WERI-Rb-1 (cell line): ENCODE results near the gene LYST.
A peak's percentile ranks its signal among the peaks of the same experiment; 100 is the strongest.

Experiments used
- DNase-seq: peaks from one replicate; pipeline ENCODE4 v3.0.0-alpha.2; 2020
- H3K27ac ChIP-seq: fragments of 250-450 bp; sonication (Bioruptor Pico); 2 replicates; pipeline ENCODE4 v1.5.1; 2020; ENCODE audit warnings: mild to moderate bottlenecking, moderate library complexity
- H3K27me3 ChIP-seq: fragments of 250-450 bp; sonication (Bioruptor Pico); 2 replicates; pipeline ENCODE4 v1.5.1; 2021; ENCODE audit warnings: mild to moderate bottlenecking, low read depth, moderate library complexity; ENCODE audit not compliant: insufficient read depth, severe bottlenecking
- H3K36me3 ChIP-seq: fragments of 250-450 bp; sonication (Bioruptor Pico); 2 replicates; pipeline ENCODE4 v1.5.1; 2020; ENCODE audit warnings: mild to moderate bottlenecking, moderate library complexity
- H3K4me3 ChIP-seq: 2 replicates; pipeline ENCODE4 v1.5.1; 2011; ENCODE audit warnings: low read depth, mild to moderate bottlenecking, control low read depth, low read length
- H3K9me3 ChIP-seq: fragments of 250-450 bp; sonication (Bioruptor Pico); 2 replicates; pipeline ENCODE4 v1.5.1; 2021; ENCODE audit warnings: mild to moderate bottlenecking, moderate library complexity; ENCODE audit not compliant: severe bottlenecking
- TF ChIP-seq, protein P1 (sequence below): IDR thresholded peaks from 2 replicates; pipeline ENCODE4 v1.5.1; 2011; ENCODE audit warnings: low read depth, mild to moderate bottlenecking, control low read depth, inconsistent platforms, low read length

The LYST gene

DNA sequence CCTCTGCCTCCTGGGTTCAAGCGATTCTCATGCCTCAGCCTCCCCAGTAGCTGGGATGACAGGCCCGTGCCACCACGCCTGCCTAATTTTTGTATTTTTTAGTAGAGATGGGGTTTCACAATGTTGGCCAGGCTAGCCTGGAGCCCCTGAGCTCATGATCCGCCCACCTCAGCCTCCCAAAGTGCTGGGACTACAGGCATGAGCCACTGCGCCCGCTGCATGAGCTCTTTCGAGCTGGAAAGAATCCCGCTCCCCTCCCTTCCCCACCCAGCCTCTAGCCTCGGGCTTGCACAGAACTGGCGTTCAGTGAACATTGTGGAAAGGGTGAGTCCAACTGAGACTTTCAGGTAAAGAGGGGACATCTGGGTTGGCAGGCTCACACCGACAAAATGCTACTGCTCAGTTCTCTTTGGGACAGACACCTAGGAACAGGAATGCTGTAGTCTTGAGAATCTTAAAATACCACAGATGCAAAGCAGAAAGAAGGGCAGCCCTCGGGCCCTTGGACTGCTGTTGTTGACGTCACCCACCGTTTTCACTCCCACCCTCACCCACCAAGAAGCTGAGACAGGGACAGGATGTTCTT is 207.4 kb downstream of the LYST start:
- H3K4me3 ChIP-seq: no peak overlapping the region
- H3K36me3 ChIP-seq: no peaks in the 10 kb centered on the region
- no peaks in the 10 kb centered on the region for H3K9me3 ChIP-seq
- DNase-seq: no peak
- TF ChIP-seq, protein P1, sequence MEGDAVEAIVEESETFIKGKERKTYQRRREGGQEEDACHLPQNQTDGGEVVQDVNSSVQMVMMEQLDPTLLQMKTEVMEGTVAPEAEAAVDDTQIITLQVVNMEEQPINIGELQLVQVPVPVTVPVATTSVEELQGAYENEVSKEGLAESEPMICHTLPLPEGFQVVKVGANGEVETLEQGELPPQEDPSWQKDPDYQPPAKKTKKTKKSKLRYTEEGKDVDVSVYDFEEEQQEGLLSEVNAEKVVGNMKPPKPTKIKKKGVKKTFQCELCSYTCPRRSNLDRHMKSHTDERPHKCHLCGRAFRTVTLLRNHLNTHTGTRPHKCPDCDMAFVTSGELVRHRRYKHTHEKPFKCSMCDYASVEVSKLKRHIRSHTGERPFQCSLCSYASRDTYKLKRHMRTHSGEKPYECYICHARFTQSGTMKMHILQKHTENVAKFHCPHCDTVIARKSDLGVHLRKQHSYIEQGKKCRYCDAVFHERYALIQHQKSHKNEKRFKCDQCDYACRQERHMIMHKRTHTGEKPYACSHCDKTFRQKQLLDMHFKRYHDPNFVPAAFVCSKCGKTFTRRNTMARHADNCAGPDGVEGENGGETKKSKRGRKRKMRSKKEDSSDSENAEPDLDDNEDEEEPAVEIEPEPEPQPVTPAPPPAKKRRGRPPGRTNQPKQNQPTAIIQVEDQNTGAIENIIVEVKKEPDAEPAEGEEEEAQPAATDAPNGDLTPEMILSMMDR: no peak
- no peaks in the 10 kb centered on the region for H3K27me3 ChIP-seq
- H3K27ac ChIP-seq: no peak overlapping the region

DNA sequence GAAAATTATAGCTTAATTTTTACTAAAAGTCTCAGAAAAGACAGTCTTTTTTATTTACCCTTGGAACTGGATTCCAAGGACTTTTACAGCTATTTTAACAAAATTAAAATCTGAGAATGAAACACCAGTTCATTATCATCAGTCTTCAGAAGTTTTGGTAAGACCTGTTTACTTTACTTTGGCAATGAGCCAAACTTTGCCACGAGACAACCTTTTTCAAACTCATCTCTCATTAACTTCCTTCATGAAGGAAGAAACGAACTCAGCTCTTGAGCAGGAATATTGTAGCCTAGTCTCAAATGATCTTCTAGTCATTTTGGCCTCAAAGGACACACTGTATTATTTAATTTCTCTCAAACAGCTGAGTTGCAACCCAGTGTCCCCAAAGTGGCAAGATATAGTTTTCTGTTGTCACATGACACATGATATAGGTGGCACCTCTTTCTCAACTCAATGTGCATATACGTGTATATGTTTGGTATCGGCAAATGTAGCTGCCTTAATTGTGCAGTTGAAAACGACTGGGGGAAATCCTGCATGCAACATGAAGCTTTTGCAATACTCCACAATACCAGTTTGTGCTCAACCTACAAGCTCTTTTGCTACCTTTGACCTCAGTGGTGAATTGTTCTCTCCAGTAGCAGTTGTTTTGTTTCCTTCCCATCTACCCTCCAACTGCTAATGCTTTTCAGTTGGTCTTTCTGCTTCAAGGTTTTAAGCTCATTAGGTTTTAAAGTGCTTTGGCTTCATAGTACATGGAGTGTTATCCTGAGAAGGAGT is 208.8 kb downstream of the LYST start:
- DNase-seq: no peak
- Histone ChIP-seq H3K27me3 (no peaks in the 10 kb centered on the region), H3K27ac (no peak overlapping the region; the same call in 1 of the 2 replicates), H3K36me3 (no peaks in the 10 kb centered on the region), H3K4me3 (no peak overlapping the region), H3K9me3 (no peaks in the 10 kb centered on the region)
- TF ChIP-seq, protein P1: no peak

DNA sequence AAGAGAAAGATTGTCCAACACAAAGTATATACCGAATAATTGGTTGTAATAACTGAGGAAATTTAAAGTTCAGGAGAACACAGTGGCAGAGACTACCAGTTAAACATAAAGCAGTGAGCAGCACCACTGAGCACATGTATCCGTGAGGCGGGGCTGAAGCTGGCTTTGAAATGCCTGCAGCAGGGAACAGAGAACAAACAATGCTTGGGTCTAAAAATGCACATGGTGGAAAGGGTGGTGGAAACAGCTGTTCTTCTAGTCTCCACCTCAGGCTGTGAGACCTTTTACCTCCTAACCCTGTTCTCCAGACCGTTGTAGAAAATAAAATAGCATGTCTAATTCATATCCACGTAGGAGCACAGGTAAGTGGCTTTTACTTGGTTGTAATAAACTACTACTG is 209.4 kb downstream of the LYST start:
- H3K36me3 ChIP-seq: no peaks in the 10 kb centered on the region
- no peak overlapping the region for H3K27ac ChIP-seq
- DNase-seq: no peak
- no peaks in the 10 kb centered on the region for H3K9me3 ChIP-seq
- TF ChIP-seq, protein P1: no peak
- no peaks in the 10 kb centered on the region for H3K27me3 ChIP-seq
- H3K4me3 ChIP-seq: no peak overlapping the region

DNA sequence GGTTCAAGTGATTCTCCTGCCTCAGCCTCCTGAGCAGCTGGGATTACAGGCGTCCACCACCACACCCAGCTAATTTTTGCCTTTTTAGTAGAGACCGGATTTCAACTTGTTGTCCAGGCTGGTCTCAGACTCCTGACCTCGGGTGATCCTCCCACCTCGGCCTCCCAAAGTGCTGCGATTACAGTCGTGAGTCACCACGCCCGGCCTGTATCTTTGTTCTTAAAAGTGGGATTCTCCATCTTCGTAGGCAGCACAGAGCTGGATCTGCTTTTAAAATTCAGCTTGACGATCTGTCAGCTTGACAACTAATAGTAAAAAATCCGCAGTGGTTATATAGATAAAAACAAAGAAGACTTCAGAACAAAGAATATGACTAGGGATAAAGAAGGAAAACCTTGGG is 214.3 kb downstream of the LYST start:
- TF ChIP-seq, protein P1: no peak
- peaks cover 9% of the 10 kb centered on the region for H3K36me3 ChIP-seq

DNA sequence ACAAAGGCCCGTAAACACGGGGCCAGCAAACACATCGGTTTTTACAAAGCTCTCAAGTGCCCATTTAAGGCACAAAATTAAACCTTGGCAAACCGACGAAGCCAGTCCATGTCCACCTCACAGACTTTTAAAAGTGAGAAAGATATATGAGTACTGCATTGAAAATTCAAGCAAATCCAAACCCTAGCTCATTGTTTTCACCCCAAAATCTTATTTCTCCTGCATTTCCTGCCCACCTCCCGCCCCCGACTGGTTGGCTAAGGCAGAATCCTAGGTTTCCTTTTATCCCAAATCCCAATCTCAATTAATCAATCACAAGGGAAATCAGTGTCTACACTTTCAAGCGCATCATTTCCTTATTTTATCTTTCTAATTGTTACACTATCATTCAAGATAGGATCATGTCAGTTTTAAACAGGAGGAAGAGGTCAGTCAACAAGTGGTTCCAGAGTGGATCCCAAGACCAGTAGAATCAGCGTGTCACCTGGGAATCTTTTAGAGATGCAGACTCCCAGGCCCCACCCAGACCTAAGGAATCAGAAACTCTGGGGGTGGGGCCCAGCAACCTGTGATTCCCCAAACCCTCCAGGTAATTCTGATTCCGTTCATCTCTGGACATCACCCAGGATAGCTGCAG is 215.4 kb downstream of the LYST start:
- peaks cover 9% of the 10 kb centered on the region for H3K36me3 ChIP-seq
- peak overlapping the region; percentile 86 for H3K27ac ChIP-seq
- TF ChIP-seq, protein P1: no peak
- no peak overlapping the region for H3K4me3 ChIP-seq
- no peak for DNase-seq
- no peaks in the 10 kb centered on the region for H3K27me3 ChIP-seq
- no peaks in the 10 kb centered on the region for H3K9me3 ChIP-seq

More for the DNA sequence above, 214.3 kb downstream of the LYST start:
- H3K27me3 ChIP-seq: no peaks in the 10 kb centered on the region
- H3K4me3 ChIP-seq: no peak overlapping the region
- no peak overlapping the region for H3K27ac ChIP-seq
- no peaks in the 10 kb centered on the region for H3K9me3 ChIP-seq
- DNase-seq: no peak
